GM08714 (cell line): ENCODE results near the gene SLC38A10.
"Not testable (repeated sequence)": the region's sequence is repeated elsewhere in the genome, so short reads cannot be mapped to it uniquely, and the experiment has no call there.

ENCODE experiments used
- H3K4me3 ChIP-seq: fragments of 200-500 bp; sonication (Bioruptor generic); 2 replicates; pipeline ENCODE4 v1.5.1; 2014; ENCODE audit warnings: mild to moderate bottlenecking, low read length, inconsistent platforms
- ZNF274 ChIP-seq: IDR thresholded peaks from 2 replicates; pipeline ENCODE4 v1.6.1; 2012; ENCODE audit warnings: mild to moderate bottlenecking, low read depth, low read length

The SLC38A10 gene

DNA sequence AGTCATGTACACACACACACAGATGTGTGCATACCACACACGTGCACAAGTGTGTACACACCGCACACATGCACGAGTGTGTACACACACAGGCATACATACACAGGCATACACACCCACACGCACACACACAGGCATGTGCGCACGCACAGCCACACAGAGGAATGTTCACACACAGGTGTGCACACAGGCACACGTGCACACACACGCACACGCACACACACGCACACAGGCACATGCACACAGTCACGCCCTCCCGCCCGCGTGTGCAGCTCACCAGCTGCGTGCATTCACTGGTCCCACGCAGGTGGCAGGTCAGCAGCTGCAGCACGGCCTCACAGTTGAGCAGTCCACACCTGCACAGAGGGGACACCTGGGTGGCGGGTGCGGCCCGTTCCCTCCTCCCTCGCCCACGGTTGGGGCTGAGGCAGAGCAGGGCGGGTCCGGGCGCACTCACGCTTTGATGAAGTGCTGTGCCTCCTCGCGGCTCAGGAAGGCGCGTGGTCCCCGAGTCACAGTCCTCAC is 63.9 kb downstream of the SLC38A10 start:
- TF ChIP-seq ZNF274: no peak
- no peak overlapping the region for H3K4me3 ChIP-seq

DNA sequence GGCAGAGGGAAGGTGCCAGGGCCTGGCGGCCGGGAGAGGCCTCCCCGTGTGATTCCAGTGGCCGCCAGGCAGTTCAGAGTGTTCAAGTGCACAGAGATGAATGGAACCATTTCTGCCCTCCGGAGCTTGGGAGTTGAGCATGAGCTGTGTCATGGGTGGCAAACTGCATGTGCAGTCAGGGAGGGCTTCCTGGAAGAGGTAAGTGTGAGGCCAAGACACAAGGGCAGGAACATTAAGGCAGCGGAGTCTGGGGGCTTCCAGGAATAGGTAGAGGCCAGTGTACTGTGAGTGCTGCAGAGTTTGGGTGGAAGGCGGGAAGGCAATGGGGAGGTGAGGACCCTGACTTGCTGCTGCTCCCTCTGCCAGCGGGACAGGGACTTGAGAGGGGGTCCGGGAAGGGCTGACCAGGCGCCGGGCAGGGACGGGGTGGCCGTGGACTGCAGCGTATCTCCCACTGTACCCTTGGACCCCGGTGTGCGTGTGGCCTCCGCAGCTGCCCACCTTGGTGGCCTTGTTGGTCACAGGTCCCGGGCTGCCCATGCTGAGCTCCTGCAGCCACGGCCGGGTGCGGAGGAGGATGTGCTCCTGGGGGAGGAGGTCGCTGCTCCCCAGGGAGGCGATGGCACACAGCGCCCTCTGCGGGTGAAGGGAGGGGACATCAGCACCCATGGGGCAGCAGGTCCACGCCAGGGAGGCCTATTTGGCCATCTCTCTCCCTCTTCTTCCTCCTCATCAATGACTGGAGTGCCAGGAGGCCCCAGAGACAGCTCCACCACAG is 64.9 kb downstream of the SLC38A10 start:
- no peak overlapping the region for H3K4me3 ChIP-seq
- no peak for TF ChIP-seq ZNF274

DNA sequence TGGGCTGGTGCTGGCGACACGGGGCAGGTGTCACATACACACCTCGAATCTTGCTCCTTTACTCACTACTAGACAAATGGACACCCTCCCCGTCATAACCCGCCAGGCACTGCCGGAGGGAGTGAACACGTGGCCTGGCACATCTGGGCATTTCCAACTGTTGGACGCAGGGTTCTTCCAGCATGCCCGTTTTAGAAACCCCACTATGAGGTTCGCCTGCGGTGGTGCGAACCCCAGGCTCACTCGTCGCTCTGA is 65.5 kb downstream of the SLC38A10 start:
- H3K4me3 ChIP-seq: no peak overlapping the region
- no peak for TF ChIP-seq ZNF274

DNA sequence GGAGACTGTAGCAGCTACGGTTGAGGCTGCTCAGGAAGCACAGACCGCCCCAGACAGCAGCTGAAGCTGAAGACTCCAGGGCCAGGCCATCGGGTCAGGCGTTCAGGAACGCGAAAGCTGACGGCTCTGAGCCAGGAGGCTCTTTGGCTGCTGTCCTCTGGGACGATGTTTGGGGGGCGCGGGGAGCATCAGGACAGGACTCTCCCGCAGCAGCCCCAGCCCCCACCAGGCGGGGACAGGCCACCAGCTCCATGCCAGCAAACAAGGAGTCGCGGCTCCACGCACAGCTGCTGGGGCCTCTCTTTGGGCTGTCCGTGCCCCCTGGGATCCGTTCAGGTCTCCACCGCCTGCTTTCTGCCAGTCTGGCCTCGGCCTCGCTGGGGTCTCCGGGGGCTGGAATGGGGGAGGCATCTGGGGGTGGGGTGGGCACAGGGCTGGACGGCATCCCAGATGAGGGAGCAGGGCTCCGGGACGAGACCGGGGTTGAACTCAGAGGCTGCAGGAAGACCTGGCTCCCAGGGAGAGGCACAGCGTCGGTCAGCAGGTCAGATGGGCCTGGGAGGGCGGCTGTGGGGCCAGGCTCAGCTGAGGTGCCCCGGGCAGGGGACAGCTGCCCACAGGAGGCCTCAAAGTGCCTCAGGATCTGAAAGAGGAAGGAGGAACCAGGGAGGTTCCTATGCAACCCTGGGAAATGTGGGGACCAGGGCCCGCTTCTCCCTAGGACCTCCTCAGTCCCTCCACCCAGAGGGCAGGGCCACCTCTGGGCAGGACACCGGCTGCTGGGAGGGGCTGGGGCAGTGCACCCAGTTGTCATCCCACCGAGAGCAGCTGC is 66.1 kb downstream of the SLC38A10 start:
- TF ChIP-seq ZNF274: no peak
- no peak overlapping the region for H3K4me3 ChIP-seq

DNA sequence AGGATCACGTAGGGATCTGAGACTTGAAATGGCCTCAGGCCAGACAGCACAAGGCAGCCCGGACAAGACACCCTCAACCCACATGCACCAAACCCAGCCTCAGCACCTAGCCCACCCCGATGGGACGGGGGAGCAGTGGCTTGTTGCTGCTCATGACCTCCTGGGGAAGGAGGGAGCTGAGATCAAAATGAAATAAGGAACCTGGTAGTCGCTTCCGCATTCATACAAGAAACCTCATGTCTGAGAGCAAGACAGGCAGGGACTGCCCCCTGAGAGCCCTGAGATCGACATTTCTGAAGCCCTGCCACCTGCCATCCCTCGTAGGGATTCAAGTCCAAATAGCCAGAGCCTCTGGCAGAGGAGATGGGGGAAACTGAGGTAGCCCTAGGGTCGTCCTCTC is 66.7 kb downstream of the SLC38A10 start:
- no peak for TF ChIP-seq ZNF274
- H3K4me3 ChIP-seq: no peak overlapping the region

DNA sequence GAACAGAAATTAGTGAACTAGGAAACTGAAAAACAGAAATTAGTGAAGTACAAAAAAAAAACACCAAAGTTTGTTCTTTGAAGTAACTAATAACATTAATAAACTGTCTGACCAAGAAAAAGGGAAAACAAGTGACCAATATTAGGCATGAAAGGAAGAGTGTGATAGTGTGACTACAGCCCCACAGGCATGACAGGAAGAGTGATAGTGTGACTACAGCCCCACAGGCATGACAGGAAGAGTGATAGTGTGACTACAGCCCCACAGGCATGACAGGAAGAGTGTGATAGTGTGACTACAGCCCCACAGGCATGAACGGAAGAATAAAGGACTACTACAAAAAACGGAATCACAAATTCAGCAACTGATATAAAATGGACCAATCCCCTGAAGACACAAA is 67.5 kb downstream of the SLC38A10 start:
- H3K4me3 ChIP-seq: not testable (repeated sequence)

DNA sequence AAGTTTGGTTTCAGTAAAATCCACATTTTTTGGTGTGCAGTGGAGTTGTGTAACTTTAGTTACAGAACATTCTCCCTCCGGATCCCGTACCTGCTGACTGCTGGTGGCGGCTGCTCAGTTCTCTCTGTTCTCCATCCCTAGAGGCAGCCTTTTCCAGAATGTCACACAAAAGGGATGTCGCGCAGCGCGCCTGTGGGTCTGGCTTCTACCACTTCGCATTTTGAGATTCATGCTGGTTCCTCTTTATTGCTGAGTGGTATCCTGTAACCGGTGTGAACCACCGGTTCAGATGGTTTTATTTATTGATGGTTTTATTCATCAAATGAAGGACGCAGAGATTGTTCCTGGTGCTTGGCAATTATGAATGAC is 71.4 kb downstream of the SLC38A10 start:
- TF ChIP-seq ZNF274: no peak
- H3K4me3 ChIP-seq: no peak overlapping the region; the same call in 1 of the 2 replicates

DNA sequence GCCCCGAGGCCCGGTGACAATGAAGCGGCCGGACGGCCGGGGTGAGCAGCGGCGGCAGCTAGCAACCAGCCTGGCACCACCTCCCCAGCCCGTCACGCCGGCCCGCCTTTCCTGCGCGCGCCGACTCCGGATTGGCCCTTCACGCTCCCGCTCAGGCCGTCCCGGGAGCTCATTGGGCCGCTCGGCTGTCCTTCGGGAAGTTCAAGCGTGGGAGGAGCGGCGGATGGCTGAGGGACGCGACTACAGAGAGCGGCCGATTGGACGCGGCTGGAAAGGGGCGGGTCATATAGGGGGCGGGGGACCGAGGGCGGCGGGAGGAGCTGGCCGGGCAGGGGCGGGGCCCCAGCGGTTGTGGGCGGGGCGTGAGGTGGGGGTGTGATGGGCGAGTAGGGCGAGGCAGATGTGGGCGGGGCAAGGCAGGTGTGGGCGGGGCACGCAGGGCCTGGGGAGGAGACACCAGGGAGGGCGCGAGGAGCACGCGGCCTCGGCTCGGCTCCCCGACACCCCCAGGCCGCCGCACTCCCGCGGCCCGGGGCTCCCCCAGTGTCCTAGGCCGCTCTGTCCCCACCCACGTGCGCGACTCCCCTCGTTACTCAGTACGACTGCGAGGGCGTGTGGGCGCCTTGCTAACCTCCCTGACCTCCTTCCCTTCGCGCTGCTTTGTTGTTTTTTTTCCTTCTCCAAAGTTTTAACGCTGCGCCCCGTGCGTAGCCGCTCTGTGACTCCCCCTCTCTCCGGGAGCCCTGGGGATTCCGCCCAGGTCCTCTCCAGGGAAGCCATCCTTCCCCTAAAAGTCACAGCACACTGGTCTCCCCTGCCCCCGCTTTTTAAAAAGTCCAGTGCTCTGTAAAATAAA is 72.0 kb downstream of the SLC38A10 start, which contains the start of gene CEP131:
Gene CEP131, minus strand, starts transcription at position 60 of the 856 bp plus-strand sequence. CDS start 2,909 bp downstream, outside the sequence.
- TF ChIP-seq ZNF274: no peak
- peak within 1 kb of the TSS; percentile 84 for H3K4me3 ChIP-seq

DNA sequence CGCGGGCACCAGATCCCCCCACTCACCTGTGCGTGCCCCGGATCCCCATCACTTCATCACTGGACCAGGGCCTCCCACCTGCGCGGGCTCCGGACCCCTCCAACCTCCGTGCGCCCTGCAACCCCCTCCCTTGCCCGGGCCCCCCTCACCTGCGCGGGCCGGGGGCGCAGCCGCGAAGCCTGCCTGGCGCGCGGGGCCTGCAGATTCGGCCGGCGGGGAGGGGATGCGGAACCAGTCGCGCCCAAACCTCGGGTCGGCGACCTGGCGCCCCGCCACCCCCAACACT is 72.5 kb downstream of the SLC38A10 start:
- H3K4me3 ChIP-seq: peak overlapping the region; percentile 84
- no peak for TF ChIP-seq ZNF274

DNA sequence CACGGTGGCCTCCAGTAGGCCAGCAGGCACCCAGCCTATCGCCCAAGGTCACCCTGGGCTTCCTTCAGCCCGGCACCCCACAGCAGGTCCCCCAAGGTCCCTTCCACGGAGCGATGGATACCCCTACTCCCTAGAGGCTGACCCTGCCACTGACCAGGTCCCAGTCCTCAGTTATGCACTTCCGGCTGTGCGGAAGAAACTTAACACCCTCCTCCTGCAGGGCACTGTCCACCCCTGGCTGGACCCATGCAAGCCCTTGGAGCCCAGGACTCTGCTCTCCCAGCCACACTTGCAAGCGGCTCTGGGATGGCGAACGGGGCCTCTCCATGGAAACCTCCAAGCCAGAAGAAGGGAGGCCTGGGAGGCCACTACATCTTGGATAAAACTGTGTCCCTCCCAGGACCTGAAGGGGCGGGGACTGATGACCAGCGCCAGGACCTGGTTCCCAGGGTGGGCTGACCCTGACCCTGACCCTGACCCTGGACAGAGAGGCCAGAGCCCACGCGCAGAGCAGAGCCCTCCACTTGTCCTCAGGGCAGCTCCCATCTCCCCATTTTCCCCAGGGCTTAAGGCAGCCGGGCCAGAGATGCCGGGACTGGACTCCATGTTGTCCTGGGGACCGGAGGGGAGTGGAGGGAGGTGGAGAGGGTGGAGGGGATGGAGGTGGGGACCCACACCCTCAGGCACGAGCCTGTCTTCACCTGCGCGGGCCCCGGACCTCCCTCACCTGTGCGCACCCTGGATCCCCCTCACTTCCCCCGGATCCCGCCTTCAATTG is 73.1 kb downstream of the SLC38A10 start:
- H3K4me3 ChIP-seq: peak overlapping the region; percentile 84
- no peak for TF ChIP-seq ZNF274

DNA sequence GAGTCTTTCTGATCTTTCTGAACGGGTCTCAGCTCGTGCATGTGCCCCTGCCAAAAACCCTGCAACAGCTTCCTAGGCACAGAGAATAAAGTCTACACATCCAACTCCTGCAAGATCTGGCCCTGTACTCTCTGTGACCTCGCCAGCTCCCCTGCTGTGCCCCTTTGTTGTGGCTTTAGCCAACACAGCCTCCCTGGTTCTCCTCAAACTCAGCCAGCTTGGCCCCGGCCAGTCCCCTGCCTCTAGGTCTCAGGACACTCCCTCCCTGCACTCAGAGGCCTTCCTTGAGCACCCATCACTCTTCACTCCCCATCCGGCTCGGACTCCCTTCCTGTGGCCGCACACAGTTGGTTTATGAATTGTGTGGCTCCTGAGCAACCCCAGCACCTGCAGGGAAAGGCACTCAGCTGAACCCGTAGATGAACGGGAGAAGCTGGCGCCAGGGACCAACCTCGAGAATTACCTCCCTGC is 73.7 kb downstream of the SLC38A10 start:
- no peak overlapping the region for H3K4me3 ChIP-seq
- no peak for TF ChIP-seq ZNF274

DNA sequence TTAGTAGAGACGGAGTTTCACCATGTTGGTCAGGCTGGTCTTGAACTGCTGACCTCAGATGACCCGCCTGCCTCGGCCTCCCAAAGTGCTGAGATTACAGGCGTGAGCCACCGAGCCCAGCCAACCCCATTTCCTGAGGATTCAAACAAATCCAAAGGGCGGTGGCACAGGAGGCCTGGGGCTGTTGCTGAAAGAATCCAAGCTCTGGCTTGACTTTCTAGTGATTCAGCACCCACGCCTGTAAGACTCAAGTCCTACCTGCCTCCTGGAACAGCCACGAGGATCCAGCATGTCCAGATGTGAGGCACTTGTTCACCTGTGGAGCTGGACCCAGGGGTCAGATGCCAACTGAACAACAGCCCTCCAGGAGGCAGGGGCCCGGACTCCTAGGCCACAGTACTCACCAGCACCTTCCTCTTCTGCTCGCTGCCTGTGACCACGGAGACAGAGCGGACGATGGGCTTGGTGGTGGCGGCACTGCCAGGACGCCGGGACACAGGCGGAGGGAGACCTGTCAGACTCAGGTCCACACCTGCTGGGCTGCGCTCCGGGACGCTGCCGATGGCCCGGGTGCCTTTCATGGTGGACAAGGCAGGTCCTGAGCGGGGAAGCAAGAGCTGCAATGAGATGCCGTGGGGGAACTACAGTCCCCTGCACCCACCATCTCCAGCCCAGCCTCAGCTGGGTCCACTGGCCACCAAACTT is 75.5 kb downstream of the SLC38A10 start:
- TF ChIP-seq ZNF274: no peak
- no peak overlapping the region for H3K4me3 ChIP-seq

DNA sequence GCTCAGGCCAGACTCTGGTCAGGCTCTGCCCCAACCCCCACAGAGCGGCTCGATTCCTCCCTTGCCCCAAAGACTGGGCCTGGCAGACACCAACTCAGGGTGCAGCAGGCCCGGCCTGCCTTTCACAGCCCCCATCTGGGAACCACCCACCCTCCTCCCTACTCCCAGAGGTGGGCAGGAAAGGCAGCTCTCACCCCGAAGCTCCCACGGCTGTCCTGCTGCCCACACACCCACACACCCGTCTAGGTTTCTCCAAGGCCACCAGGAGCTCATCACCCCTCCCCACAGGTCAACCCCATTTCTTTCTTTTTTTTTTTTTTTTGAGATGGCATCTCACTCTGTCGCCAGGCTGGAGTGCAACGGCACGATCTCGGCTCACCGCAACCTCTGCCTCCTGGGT is 76.1 kb downstream of the SLC38A10 start:
- TF ChIP-seq ZNF274: no peak
- H3K4me3 ChIP-seq: no peak overlapping the region
